Endothelial cell of umbilical vein (primary cell): ENCODE measurements around the gene MRPS6.

Experiments used
- CTCF ChIP-seq, 2 donors: IDR thresholded peaks; 1 replicate in 1 of 2; 2 replicates in 1 of 2; pipeline ENCODE4 v1.5.1; 2011; ENCODE audit warnings: low read length in 2 of 2, mild to moderate bottlenecking in 2 of 2, moderate library complexity in 2 of 2, control low read depth in 1 of 2, inconsistent platforms in 1 of 2, low read depth in 1 of 2; ENCODE audit not compliant: insufficient read depth in 1 of 2; ENCODE audit errors: extremely low read depth in 1 of 2
- EZH2 ChIP-seq: IDR thresholded peaks from 2 replicates; pipeline ENCODE4 v1.6.1; 2012; ENCODE audit warnings: borderline replicate concordance, low read depth, mild to moderate bottlenecking, moderate library complexity, low read length, inconsistent platforms; ENCODE audit not compliant: severe bottlenecking
- FOS ChIP-seq: IDR thresholded peaks from 2 replicates; pipeline ENCODE4 v1.6.1; 2011; ENCODE audit warnings: mild to moderate bottlenecking, low read length, moderate library complexity, borderline replicate concordance; ENCODE audit not compliant: insufficient read depth
- GATA2 ChIP-seq: IDR thresholded peaks from 2 replicates; pipeline ENCODE4 v1.7.0; 2011; ENCODE audit warnings: low read depth, mild to moderate bottlenecking, moderate library complexity, mixed read lengths, low read length; ENCODE audit not compliant: insufficient read length, insufficient read depth
- MAX ChIP-seq: IDR thresholded peaks from 2 replicates; pipeline ENCODE4 v1.6.1; 2011; ENCODE audit not compliant: insufficient read depth, insufficient read length
- MYC ChIP-seq: IDR thresholded peaks from one replicate; pipeline ENCODE4 v1.6.1; 2011; ENCODE audit warnings: mild to moderate bottlenecking, low read depth, low read length
- POLR2A ChIP-seq: IDR thresholded peaks from 2 replicates; pipeline ENCODE4 v1.6.1; 2012; ENCODE audit warnings: low read depth, mild to moderate bottlenecking, control low read depth, low read length
- POLR2AphosphoS5 ChIP-seq: IDR thresholded peaks from 2 replicates; pipeline ENCODE4 v1.6.1; 2012; ENCODE audit warnings: low read depth, mild to moderate bottlenecking, control low read depth, low read length, moderate library complexity; ENCODE audit not compliant: insufficient read depth

GRCh38 chr21:34075091-34075425 lies 1.7 kb downstream of the MRPS6 start:
- TF ChIP-seq CTCF (IDR thresholded peaks at IDR 0.05; ENCODE audit: extremely low read depth in 1 of 2, insufficient read depth in 1 of 2, low read depth in 1 of 2, low read length in 2 of 2) = no peak
- no peak for TF ChIP-seq POLR2A
- TF ChIP-seq EZH2 = no peak
- TF ChIP-seq MAX = no peak
- TF ChIP-seq POLR2AphosphoS5 = no peak
- no peak for TF ChIP-seq FOS
- TF ChIP-seq MYC = no peak
- no peak for TF ChIP-seq GATA2
